ENCODE measurements around the gene TREML2. TPM values are rescaled to one million over a fixed set of nuclear protein-coding genes. Genes with fewer than 3 reads are reported as not detected.

Gene TREML2
- total and polyA plus RNA-seq, 2 of the 13 experiments (the other 11 are each of a cell fraction or from before 2014, with no cell fraction given) = not detected

- Histone ChIP-seq H3K9ac (ENCODE audit: insufficient read depth, low read depth, low read length) (no peak overlapping the region), H3K36me3 (replicated peaks in 1 of 2; ENCODE audit: control insufficient read depth in 1 of 2, insufficient read depth in 2 of 2, low read length in 2 of 2) (no peaks in the 10 kb centered on the region), H3K79me2 (ENCODE audit: insufficient read depth, low read length) (no peaks in the 10 kb centered on the region), H3K9me3 (ENCODE audit: low read length) (no peaks in the 10 kb centered on the region), H3K4me1 (ENCODE audit: insufficient read depth, low read length) (no peaks in the 10 kb centered on the region), H3K27ac (ENCODE audit: extremely low read length, insufficient read depth, low read length) (no peak overlapping the region), H4K20me1 (ENCODE audit: insufficient read depth, low read length) (no peaks in the 10 kb centered on the region), H3K27me3 (ENCODE audit: control insufficient read depth in 1 of 2, insufficient read depth in 2 of 2, low read length in 2 of 2) (peaks cover 2 to 47% of the 10 kb centered on the region in 2 experiments; a peak in 4 of 5 replicates), H3K4me2 (ENCODE audit: low read depth, low read length) (no peak overlapping the region), H2AFZ (ENCODE audit: low read length) (no peak overlapping the region), H3K4me3 (replicated peaks in 1 of 3; ENCODE audit: insufficient read depth in 1 of 3, low read depth in 2 of 3, low read length in 3 of 3) (no peak overlapping the region)
- POLR2A ChIA-PET = no interaction called here
- TF ChIP-seq ZNF891 (CRISPR knock-in tag; IDR thresholded peaks at IDR 0.05) (no peak), RARG (CRISPR knock-in tag; IDR thresholded peaks at IDR 0.05; ENCODE audit: low read depth) (no peak), HNRNPLL (IDR thresholded peaks at IDR 0.05; ENCODE audit: low read depth, low read length, poor library complexity, severe bottlenecking) (peak; percentile 18), ZSCAN25 (CRISPR knock-in tag; IDR thresholded peaks at IDR 0.05) (no peak)
- BruUV-seq (replicated peaks) = no TSS peak
- intact Hi-C loops (cut with micrococcal nuclease; ENCODE audit: unreplicated experiment) = no loop called here
- CTCF ChIA-PET (ENCODE audit: low intra/inter-chr PET ratio, low total read pairs) = no interaction called here
- ATAC-seq (peak; percentile 77), FAIRE-seq (no peak), DNase-seq (ENCODE audit: low spot score) (no peak)
- in situ Hi-C loops (cut with HindIII; ENCODE audit: extremely low pct_ligation_motif_present, low pct_unique_long_range_greater_than_20kb) = no loop called here
- WGBS (ENCODE audit: low lambda C conversion rate) = 16% methylated on average over 22 of the region's 22 CpGs
These were observed 38.7 kb upstream of the TREML2 start for GRCh38 chr6:41239467-41240159.

- WGBS (ENCODE audit: low lambda C conversion rate) = 0% methylated on average over 4 of the region's 5 CpGs
- no peaks in the 10 kb centered on the region for H3K36me3 ChIP-seq (replicated peaks in 1 of 2; ENCODE audit: control insufficient read depth in 1 of 2, insufficient read depth in 2 of 2, low read length in 2 of 2)
These were observed 36.2 kb upstream of the TREML2 start for GRCh38 chr6:41237128-41237527.

More at GRCh38 chr6:41237128-41237527, 36.2 kb upstream of the TREML2 start:
- intact Hi-C loops (cut with micrococcal nuclease; ENCODE audit: unreplicated experiment) = no loop called here
- no peaks in the 10 kb centered on the region for H4K20me1 ChIP-seq (ENCODE audit: insufficient read depth, low read length)
- TF ChIP-seq NKX3-1 (CRISPR knock-in tag; IDR thresholded peaks at IDR 0.05) (no peak), ZNF282 (IDR thresholded peaks at IDR 0.05; ENCODE audit: partially characterized antibody) (no peak), ZNF382 (CRISPR knock-in tag; IDR thresholded peaks at IDR 0.05; ENCODE audit: borderline replicate concordance) (no peak), FLYWCH1 (CRISPR knock-in tag; IDR thresholded peaks at IDR 0.05) (no peak), BHLHE40 (IDR thresholded peaks at IDR 0.05; ENCODE audit: low read length) (no peak), ZNF644 (CRISPR knock-in tag; IDR thresholded peaks at IDR 0.05; ENCODE audit: low read depth) (no peak)
- TF ChIP-seq, protein P1, sequence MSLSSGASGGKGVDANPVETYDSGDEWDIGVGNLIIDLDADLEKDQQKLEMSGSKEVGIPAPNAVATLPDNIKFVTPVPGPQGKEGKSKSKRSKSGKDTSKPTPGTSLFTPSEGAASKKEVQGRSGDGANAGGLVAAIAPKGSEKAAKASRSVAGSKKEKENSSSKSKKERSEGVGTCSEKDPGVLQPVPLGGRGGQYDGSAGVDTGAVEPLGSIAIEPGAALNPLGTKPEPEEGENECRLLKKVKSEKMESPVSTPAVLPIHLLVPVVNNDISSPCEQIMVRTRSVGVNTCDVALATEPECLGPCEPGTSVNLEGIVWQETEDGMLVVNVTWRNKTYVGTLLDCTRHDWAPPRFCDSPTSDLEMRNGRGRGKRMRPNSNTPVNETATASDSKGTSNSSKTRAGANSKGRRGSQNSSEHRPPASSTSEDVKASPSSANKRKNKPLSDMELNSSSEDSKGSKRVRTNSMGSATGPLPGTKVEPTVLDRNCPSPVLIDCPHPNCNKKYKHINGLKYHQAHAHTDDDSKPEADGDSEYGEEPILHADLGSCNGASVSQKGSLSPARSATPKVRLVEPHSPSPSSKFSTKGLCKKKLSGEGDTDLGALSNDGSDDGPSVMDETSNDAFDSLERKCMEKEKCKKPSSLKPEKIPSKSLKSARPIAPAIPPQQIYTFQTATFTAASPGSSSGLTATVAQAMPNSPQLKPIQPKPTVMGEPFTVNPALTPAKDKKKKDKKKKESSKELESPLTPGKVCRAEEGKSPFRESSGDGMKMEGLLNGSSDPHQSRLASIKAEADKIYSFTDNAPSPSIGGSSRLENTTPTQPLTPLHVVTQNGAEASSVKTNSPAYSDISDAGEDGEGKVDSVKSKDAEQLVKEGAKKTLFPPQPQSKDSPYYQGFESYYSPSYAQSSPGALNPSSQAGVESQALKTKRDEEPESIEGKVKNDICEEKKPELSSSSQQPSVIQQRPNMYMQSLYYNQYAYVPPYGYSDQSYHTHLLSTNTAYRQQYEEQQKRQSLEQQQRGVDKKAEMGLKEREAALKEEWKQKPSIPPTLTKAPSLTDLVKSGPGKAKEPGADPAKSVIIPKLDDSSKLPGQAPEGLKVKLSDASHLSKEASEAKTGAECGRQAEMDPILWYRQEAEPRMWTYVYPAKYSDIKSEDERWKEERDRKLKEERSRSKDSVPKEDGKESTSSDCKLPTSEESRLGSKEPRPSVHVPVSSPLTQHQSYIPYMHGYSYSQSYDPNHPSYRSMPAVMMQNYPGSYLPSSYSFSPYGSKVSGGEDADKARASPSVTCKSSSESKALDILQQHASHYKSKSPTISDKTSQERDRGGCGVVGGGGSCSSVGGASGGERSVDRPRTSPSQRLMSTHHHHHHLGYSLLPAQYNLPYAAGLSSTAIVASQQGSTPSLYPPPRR (CRISPR knock-in tag; IDR thresholded peaks at IDR 0.05; ENCODE audit: borderline replicate concordance) = no peak
- FAIRE-seq = no peak
- BruUV-seq (replicated peaks) = no TSS peak
- H3K4me3 ChIP-seq (replicated peaks in 1 of 3; ENCODE audit: insufficient read depth in 1 of 3, low read depth in 2 of 3, low read length in 3 of 3) = no peak overlapping the region
- H3K4me1 ChIP-seq (ENCODE audit: insufficient read depth, low read length) = no peaks in the 10 kb centered on the region
- no peaks in the 10 kb centered on the region for H3K9me3 ChIP-seq (ENCODE audit: low read length)
- no peak for DNase-seq (ENCODE audit: low spot score)
- no peak overlapping the region for H3K4me2 ChIP-seq (ENCODE audit: low read depth, low read length)
- H3K9ac ChIP-seq (ENCODE audit: insufficient read depth, low read depth, low read length) = no peak overlapping the region
- ChIA-PET CTCF (ENCODE audit: low intra/inter-chr PET ratio, low total read pairs) (no interaction called here), POLR2A (no interaction called here)
- peaks cover 2 to 41% of the 10 kb centered on the region in 2 experiments; a peak in 4 of 5 replicates for H3K27me3 ChIP-seq (ENCODE audit: control insufficient read depth in 1 of 2, insufficient read depth in 2 of 2, low read length in 2 of 2)
- H2AFZ ChIP-seq (ENCODE audit: low read length) = no peak overlapping the region
- no peak for ATAC-seq
- in situ Hi-C loops (cut with HindIII; ENCODE audit: extremely low pct_ligation_motif_present, low pct_unique_long_range_greater_than_20kb) = no loop called here
- no peaks in the 10 kb centered on the region for H3K79me2 ChIP-seq (ENCODE audit: insufficient read depth, low read length)
- no peak overlapping the region for H3K27ac ChIP-seq (ENCODE audit: extremely low read length, insufficient read depth, low read length)
